ENCODE data around the gene RAD51B. TPM values are rescaled to one million over a fixed set of nuclear protein-coding genes. Genes with fewer than 3 reads are reported as not detected.

RAD51B gene
- total and polyA plus RNA-seq, 2 of the 13 experiments (the other 11 are each of a cell fraction or from before 2014, with no cell fraction given) = 7.0 to 9.5 TPM

DNA sequence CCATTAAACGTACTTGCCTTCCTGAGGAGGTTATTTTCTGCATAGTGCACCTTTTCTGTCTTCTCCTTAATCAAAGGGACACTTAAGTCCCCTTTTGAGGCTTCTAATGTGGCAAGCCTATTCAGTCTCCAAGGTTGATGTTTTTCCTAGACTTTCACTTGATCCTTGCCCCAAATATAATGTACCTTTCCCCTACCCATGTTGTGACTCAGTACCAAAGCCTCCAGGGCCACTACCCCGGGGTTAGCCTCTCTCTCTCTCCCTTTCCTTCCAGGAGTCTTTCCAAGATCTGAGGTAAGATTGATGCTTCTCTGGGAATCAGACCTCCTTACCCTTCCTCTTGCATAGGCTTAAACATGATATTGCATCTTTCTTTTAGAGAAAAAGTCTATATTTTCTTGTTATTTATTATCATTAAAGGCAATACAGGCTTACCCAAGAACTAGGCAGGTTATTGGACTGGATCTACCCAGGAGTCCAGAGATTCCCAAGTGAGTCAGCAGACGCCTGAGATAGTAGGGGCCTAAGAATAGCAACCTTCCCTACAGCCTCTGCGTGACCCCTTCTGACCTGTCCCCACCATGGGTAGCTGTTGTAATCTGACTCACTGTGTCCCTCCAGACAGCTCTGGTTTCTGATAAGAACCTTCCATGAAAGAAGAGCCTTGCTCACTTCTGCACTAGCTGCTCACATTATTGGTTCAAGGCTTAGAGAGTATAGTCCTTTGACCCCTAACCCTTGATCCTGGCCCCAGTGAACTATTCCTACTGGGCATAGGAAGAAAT is 800.4 kb downstream of the RAD51B start (continued):
- TF ChIP-seq, protein P1, sequence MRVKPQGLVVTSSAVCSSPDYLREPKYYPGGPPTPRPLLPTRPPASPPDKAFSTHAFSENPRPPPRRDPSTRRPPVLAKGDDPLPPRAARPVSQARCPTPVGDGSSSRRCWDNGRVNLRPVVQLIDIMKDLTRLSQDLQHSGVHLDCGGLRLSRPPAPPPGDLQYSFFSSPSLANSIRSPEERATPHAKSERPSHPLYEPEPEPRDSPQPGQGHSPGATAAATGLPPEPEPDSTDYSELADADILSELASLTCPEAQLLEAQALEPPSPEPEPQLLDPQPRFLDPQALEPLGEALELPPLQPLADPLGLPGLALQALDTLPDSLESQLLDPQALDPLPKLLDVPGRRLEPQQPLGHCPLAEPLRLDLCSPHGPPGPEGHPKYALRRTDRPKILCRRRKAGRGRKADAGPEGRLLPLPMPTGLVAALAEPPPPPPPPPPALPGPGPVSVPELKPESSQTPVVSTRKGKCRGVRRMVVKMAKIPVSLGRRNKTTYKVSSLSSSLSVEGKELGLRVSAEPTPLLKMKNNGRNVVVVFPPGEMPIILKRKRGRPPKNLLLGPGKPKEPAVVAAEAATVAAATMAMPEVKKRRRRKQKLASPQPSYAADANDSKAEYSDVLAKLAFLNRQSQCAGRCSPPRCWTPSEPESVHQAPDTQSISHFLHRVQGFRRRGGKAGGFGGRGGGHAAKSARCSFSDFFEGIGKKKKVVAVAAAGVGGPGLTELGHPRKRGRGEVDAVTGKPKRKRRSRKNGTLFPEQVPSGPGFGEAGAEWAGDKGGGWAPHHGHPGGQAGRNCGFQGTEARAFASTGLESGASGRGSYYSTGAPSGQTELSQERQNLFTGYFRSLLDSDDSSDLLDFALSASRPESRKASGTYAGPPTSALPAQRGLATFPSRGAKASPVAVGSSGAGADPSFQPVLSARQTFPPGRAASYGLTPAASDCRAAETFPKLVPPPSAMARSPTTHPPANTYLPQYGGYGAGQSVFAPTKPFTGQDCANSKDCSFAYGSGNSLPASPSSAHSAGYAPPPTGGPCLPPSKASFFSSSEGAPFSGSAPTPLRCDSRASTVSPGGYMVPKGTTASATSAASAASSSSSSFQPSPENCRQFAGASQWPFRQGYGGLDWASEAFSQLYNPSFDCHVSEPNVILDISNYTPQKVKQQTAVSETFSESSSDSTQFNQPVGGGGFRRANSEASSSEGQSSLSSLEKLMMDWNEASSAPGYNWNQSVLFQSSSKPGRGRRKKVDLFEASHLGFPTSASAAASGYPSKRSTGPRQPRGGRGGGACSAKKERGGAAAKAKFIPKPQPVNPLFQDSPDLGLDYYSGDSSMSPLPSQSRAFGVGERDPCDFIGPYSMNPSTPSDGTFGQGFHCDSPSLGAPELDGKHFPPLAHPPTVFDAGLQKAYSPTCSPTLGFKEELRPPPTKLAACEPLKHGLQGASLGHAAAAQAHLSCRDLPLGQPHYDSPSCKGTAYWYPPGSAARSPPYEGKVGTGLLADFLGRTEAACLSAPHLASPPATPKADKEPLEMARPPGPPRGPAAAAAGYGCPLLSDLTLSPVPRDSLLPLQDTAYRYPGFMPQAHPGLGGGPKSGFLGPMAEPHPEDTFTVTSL (CRISPR knock-in tag; IDR thresholded peaks at IDR 0.05; ENCODE audit: borderline replicate concordance) = peak; percentile 60; the same call in 1 of the 2 replicates
- no peak for TF ChIP-seq MIER2 (CRISPR knock-in tag; IDR thresholded peaks at IDR 0.05)
- no peak for TF ChIP-seq ZFP36 (IDR thresholded peaks at IDR 0.05; ENCODE audit: borderline replicate concordance, low read depth, low read length, partially characterized antibody)
- TF ChIP-seq PHF5A (CRISPR knock-in tag; IDR thresholded peaks at IDR 0.05; ENCODE audit: low read depth, unreplicated experiment) = no peak
- TF ChIP-seq SMARCC2 (IDR thresholded peaks at IDR 0.05) = no peak
- TF ChIP-seq RBM22 (optimal IDR thresholded peaks at IDR 0.05; ENCODE audit: low read length) = no peak
- TF ChIP-seq FOXA3 (CRISPR knock-in tag; IDR thresholded peaks at IDR 0.05) = no peak
- no peak for TF ChIP-seq KDM5B (CRISPR knock-in tag; IDR thresholded peaks at IDR 0.05; ENCODE audit: borderline replicate concordance)
- TF ChIP-seq JUN (CRISPR knock-in tag; IDR thresholded peaks at IDR 0.05) = no peak
- no peak for TF ChIP-seq ASH2L (IDR thresholded peaks at IDR 0.05; ENCODE audit: insufficient read length, low read depth, low read length)
- TF ChIP-seq ZNF562 (CRISPR knock-in tag; IDR thresholded peaks at IDR 0.05; ENCODE audit: borderline replicate concordance) = no peak
- no peak for TF ChIP-seq MYNN (CRISPR knock-in tag; IDR thresholded peaks at IDR 0.05; ENCODE audit: low read depth)
- 0 out of 2 replicates have a peak, but pooled peaks have one; percentile 28 for TF ChIP-seq HDAC1 (CRISPR knock-in tag; IDR thresholded peaks at IDR 0.05)
- TF ChIP-seq JUNB (CRISPR knock-in tag; IDR thresholded peaks at IDR 0.05; ENCODE audit: borderline replicate concordance) = no peak
- TF ChIP-seq CAMTA2 (CRISPR knock-in tag; IDR thresholded peaks at IDR 0.05; ENCODE audit: borderline replicate concordance) = no peak
- no peak for TF ChIP-seq GPN1 (CRISPR knock-in tag; IDR thresholded peaks at IDR 0.05; ENCODE audit: borderline replicate concordance)
- TF ChIP-seq, protein P2, sequence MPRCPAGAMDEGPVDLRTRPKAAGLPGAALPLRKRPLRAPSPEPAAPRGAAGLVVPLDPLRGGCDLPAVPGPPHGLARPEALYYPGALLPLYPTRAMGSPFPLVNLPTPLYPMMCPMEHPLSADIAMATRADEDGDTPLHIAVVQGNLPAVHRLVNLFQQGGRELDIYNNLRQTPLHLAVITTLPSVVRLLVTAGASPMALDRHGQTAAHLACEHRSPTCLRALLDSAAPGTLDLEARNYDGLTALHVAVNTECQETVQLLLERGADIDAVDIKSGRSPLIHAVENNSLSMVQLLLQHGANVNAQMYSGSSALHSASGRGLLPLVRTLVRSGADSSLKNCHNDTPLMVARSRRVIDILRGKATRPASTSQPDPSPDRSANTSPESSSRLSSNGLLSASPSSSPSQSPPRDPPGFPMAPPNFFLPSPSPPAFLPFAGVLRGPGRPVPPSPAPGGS (CRISPR knock-in tag; IDR thresholded peaks at IDR 0.05) = no peak
- no peak for TF ChIP-seq ZNF3 (CRISPR knock-in tag; IDR thresholded peaks at IDR 0.05)
- TF ChIP-seq ZNF792 (CRISPR knock-in tag; IDR thresholded peaks at IDR 0.05) = no peak
- no peak for TF ChIP-seq EZH2 (conservative IDR thresholded peaks at IDR 0.05; ENCODE audit: low read depth, low read length)
- peak; percentile 61 for TF ChIP-seq ZNF143 (CRISPR knock-in tag; IDR thresholded peaks at IDR 0.05)
- no peak for TF ChIP-seq MTA3 (CRISPR knock-in tag; IDR thresholded peaks at IDR 0.05)
- no peak for TF ChIP-seq ZNF761 (CRISPR knock-in tag; conservative IDR thresholded peaks at IDR 0.05)
- no peak for TF ChIP-seq NCOA1 (CRISPR knock-in tag; IDR thresholded peaks at IDR 0.05)
- no peak for TF ChIP-seq KLF11 (CRISPR knock-in tag; IDR thresholded peaks at IDR 0.05)
- TF ChIP-seq ZNF224 (CRISPR knock-in tag; IDR thresholded peaks at IDR 0.05) = no peak
- no peak for TF ChIP-seq MXD4 (CRISPR knock-in tag; IDR thresholded peaks at IDR 0.05)

All from HepG2 (cell line).